Suppressor macrophage (primary cell): ENCODE measurements around the gene KCNQ1.
"Not testable (repeated sequence)": the region's sequence is repeated elsewhere in the genome, so short reads cannot be mapped to it uniquely, and the experiment has no call there.

Experiments used
- DNase-seq, 4 experiments: peaks; one replicate each; pipeline ENCODE4 v3.0.0-alpha.2; 2020 to 2022

The KCNQ1 gene

GRCh38 chr11:2474059-2474901 lies 29.5 kb downstream of the KCNQ1 start:
- DNase-seq = no peak

- DNase-seq = no peak
Measured at GRCh38 chr11:2475136-2475918, 30.5 kb downstream of the KCNQ1 start.

- no peak for DNase-seq
Measured at GRCh38 chr11:2477254-2477653, 32.4 kb downstream of the KCNQ1 start.

- no peak for DNase-seq
Measured at GRCh38 chr11:2477936-2478335, 33.1 kb downstream of the KCNQ1 start.

- peak in 1 of 4 experiments; percentile 22 for DNase-seq
Measured at GRCh38 chr11:2480067-2480873, 35.5 kb downstream of the KCNQ1 start.

GRCh38 chr11:2480874-2481220 lies 36.0 kb downstream of the KCNQ1 start:
- DNase-seq = peak; percentile 89 to 97 (median 92)

- peak in 2 of 4 experiments; percentile 47 to 53 for DNase-seq
Measured at GRCh38 chr11:2481253-2481652, 36.4 kb downstream of the KCNQ1 start.

- peak in 3 of 4 experiments; percentile 20 to 73 (median 41) for DNase-seq
Measured at GRCh38 chr11:2482204-2482603, 37.4 kb downstream of the KCNQ1 start.

- DNase-seq = no peak
Measured at GRCh38 chr11:2482745-2483144, 37.9 kb downstream of the KCNQ1 start.

- no peak for DNase-seq
Measured at GRCh38 chr11:2483426-2483825, 38.6 kb downstream of the KCNQ1 start.

- no peak for DNase-seq
Measured at GRCh38 chr11:2484576-2485125, 39.8 kb downstream of the KCNQ1 start.

- DNase-seq = no peak
Measured at GRCh38 chr11:2488004-2488403, 43.2 kb downstream of the KCNQ1 start.

- DNase-seq = peak in 1 of 4 experiments; percentile 25
Measured at GRCh38 chr11:2489083-2489482, 44.3 kb downstream of the KCNQ1 start.

GRCh38 chr11:2497951-2498350 lies 53.1 kb downstream of the KCNQ1 start:
- DNase-seq = not testable (repeated sequence)

- no peak for DNase-seq
Measured at GRCh38 chr11:2498750-2499149, 53.9 kb downstream of the KCNQ1 start.

- DNase-seq = no peak
Measured at GRCh38 chr11:2507212-2507901, 62.5 kb downstream of the KCNQ1 start.

GRCh38 chr11:2507945-2508749 lies 63.3 kb downstream of the KCNQ1 start:
- no peak for DNase-seq

GRCh38 chr11:2508793-2509192 lies 64.0 kb downstream of the KCNQ1 start:
- DNase-seq = no peak

- DNase-seq = no peak
Measured at GRCh38 chr11:2509481-2510001, 64.7 kb downstream of the KCNQ1 start.

- DNase-seq = no peak
Measured at GRCh38 chr11:2510626-2511402, 66.0 kb downstream of the KCNQ1 start.
